ENCODE measurements around the gene MYH2. TPM values are rescaled to one million over a fixed set of nuclear protein-coding genes. Genes with fewer than 3 reads are reported as not detected.

The MYH2 gene
- not detected for polyA plus RNA-seq (2013, experiment 1 of 2)
- polyA plus RNA-seq (2013, experiment 2 of 2): not detected

GRCh38 chr17:10549096-10549842, at the start of gene MYH2:
TSS of gene MYH2 (minus strand) at chr17:10549658. CDS start at chr17:10547920, 1,738 bp downstream.
- no peaks in the 10 kb centered on the region for H3K36me3 ChIP-seq (ENCODE audit: control insufficient read depth in 1 of 2, insufficient read depth in 2 of 2, low read depth in 1 of 2, low read length in 2 of 2)
- no peak within 1 kb of the TSS for H4K8ac ChIP-seq (ENCODE audit: low read length)
- no peak within 1 kb of the TSS for H3K14ac ChIP-seq (ENCODE audit: low read length in 2 of 2)
- no peak within 1 kb of the TSS for H3K27ac ChIP-seq (ENCODE audit: low read length, poor library complexity, severe bottlenecking)
- H3K4me1 ChIP-seq (ENCODE audit: control insufficient read depth, insufficient read depth, low read depth, low read length): no peaks in the 10 kb centered on the region
- H4K91ac ChIP-seq (ENCODE audit: low read length): no peak within 1 kb of the TSS
- no peak within 1 kb of the TSS for H2BK15ac ChIP-seq (ENCODE audit: low read depth, poor library complexity, severe bottlenecking)
- no peaks in the 10 kb centered on the region for H3K79me1 ChIP-seq (replicated peaks; ENCODE audit: low read length, poor library complexity, severe bottlenecking)
- 56% methylated on average over 7 of the region's 9 CpGs for WGBS
- DNase-seq: no peak
- no peak within 1 kb of the TSS for H2AFZ ChIP-seq (ENCODE audit: low read depth, low read length)
- no peak within 1 kb of the TSS for H2BK5ac ChIP-seq (ENCODE audit: low read depth, low read length, poor library complexity, severe bottlenecking)
- no peak within 1 kb of the TSS for H3K23ac ChIP-seq (ENCODE audit: low read length in 2 of 2)
- no peaks in the 10 kb centered on the region for H3K9me3 ChIP-seq (ENCODE audit: control insufficient read depth, low read length)
- H3K27me3 ChIP-seq (ENCODE audit: control insufficient read depth in 1 of 2, insufficient read depth in 1 of 2, low read length in 2 of 2): no peaks in the 10 kb centered on the region
- no peak within 1 kb of the TSS for H2AK5ac ChIP-seq (ENCODE audit: low read length, severe bottlenecking)
- H2BK120ac ChIP-seq (ENCODE audit: low read depth, low read length): no peak within 1 kb of the TSS
- H3K9ac ChIP-seq (ENCODE audit: low read length): no peak within 1 kb of the TSS
- H3K4me2 ChIP-seq (ENCODE audit: low read length, poor library complexity, severe bottlenecking): no peak within 1 kb of the TSS
- no peak within 1 kb of the TSS for H2BK12ac ChIP-seq (ENCODE audit: low read length in 2 of 2)
- H3K4ac ChIP-seq (ENCODE audit: low read depth in 1 of 2, low read length in 2 of 2): no peak within 1 kb of the TSS
- H3K4me3 ChIP-seq (ENCODE audit: insufficient read depth in 1 of 2, low read depth in 1 of 2, low read length in 2 of 2): no peak within 1 kb of the TSS
- no peak within 1 kb of the TSS for H3K18ac ChIP-seq (ENCODE audit: low read depth in 1 of 2, low read length in 2 of 2)

- Histone ChIP-seq H3K27me3 (ENCODE audit: control insufficient read depth in 1 of 2, insufficient read depth in 1 of 2, low read length in 2 of 2) (peaks cover 0 to 9% of the 10 kb centered on the region in 2 experiments), H3K18ac (ENCODE audit: low read depth in 1 of 2, low read length in 2 of 2) (no peak overlapping the region), H3K79me1 (replicated peaks; ENCODE audit: low read length, poor library complexity, severe bottlenecking) (no peaks in the 10 kb centered on the region), H3K9me3 (ENCODE audit: control insufficient read depth, low read length) (no peaks in the 10 kb centered on the region), H3K36me3 (ENCODE audit: control insufficient read depth in 1 of 2, insufficient read depth in 2 of 2, low read depth in 1 of 2, low read length in 2 of 2) (no peaks in the 10 kb centered on the region), H2BK120ac (ENCODE audit: low read depth, low read length) (no peak overlapping the region), H2BK12ac (ENCODE audit: low read length in 2 of 2) (no peak overlapping the region), H4K8ac (ENCODE audit: low read length) (no peak overlapping the region), H2BK15ac (ENCODE audit: low read depth, poor library complexity, severe bottlenecking) (no peak overlapping the region), H3K27ac (ENCODE audit: low read length, poor library complexity, severe bottlenecking) (no peak overlapping the region), H3K23ac (ENCODE audit: low read length in 2 of 2) (no peak overlapping the region), H3K4me3 (ENCODE audit: insufficient read depth in 1 of 2, low read depth in 1 of 2, low read length in 2 of 2) (no peak overlapping the region), H3K9ac (ENCODE audit: low read length) (no peak overlapping the region), H2AFZ (ENCODE audit: low read depth, low read length) (no peak overlapping the region), H3K4me1 (ENCODE audit: control insufficient read depth, insufficient read depth, low read depth, low read length) (no peaks in the 10 kb centered on the region), H3K4me2 (ENCODE audit: low read length, poor library complexity, severe bottlenecking) (no peak overlapping the region), H2BK5ac (ENCODE audit: low read depth, low read length, poor library complexity, severe bottlenecking) (no peak overlapping the region), H4K91ac (ENCODE audit: low read length) (no peak overlapping the region), H2AK5ac (ENCODE audit: low read length, severe bottlenecking) (no peak overlapping the region), H3K4ac (ENCODE audit: low read depth in 1 of 2, low read length in 2 of 2) (no peak overlapping the region), H3K14ac (ENCODE audit: low read length in 2 of 2) (no peak overlapping the region)
- DNase-seq: no peak
- 70% methylated on average over 2 of the region's 2 CpGs for WGBS
Observed at GRCh38 chr17:10598621-10599020, 49.2 kb upstream of the MYH2 start.

GRCh38 chr17:10589553-10590145, 40.2 kb upstream of the MYH2 start:
- 92% methylated on average over 8 of the region's 8 CpGs for WGBS

GRCh38 chr17:10585529-10585928, 36.1 kb upstream of the MYH2 start:
- no peak overlapping the region for H2BK12ac ChIP-seq (ENCODE audit: low read length in 2 of 2)
- H3K23ac ChIP-seq (ENCODE audit: low read length in 2 of 2): no peak overlapping the region
- no peaks in the 10 kb centered on the region for H3K79me1 ChIP-seq (replicated peaks; ENCODE audit: low read length, poor library complexity, severe bottlenecking)
- H3K36me3 ChIP-seq (ENCODE audit: control insufficient read depth in 1 of 2, insufficient read depth in 2 of 2, low read depth in 1 of 2, low read length in 2 of 2): no peaks in the 10 kb centered on the region
- no peak overlapping the region for H3K4ac ChIP-seq (ENCODE audit: low read depth in 1 of 2, low read length in 2 of 2)
- no peak overlapping the region for H4K8ac ChIP-seq (ENCODE audit: low read length)
- no peak overlapping the region for H4K91ac ChIP-seq (ENCODE audit: low read length)
- H2BK15ac ChIP-seq (ENCODE audit: low read depth, poor library complexity, severe bottlenecking): no peak overlapping the region
- H2BK5ac ChIP-seq (ENCODE audit: low read depth, low read length, poor library complexity, severe bottlenecking): no peak overlapping the region
- WGBS: 92% methylated on average over 8 of the region's 9 CpGs
- H3K4me2 ChIP-seq (ENCODE audit: low read length, poor library complexity, severe bottlenecking): no peak overlapping the region
- H2BK120ac ChIP-seq (ENCODE audit: low read depth, low read length): no peak overlapping the region
- no peak for DNase-seq
- no peak overlapping the region for H2AK5ac ChIP-seq (ENCODE audit: low read length, severe bottlenecking)
- no peak overlapping the region for H3K4me3 ChIP-seq (ENCODE audit: insufficient read depth in 1 of 2, low read depth in 1 of 2, low read length in 2 of 2)
- no peak overlapping the region for H3K27ac ChIP-seq (ENCODE audit: low read length, poor library complexity, severe bottlenecking)
- H3K27me3 ChIP-seq (ENCODE audit: control insufficient read depth in 1 of 2, insufficient read depth in 1 of 2, low read length in 2 of 2): peaks cover 0 to 9% of the 10 kb centered on the region in 2 experiments
- no peak overlapping the region for H3K9ac ChIP-seq (ENCODE audit: low read length)
- H2AFZ ChIP-seq (ENCODE audit: low read depth, low read length): no peak overlapping the region
- H3K18ac ChIP-seq (ENCODE audit: low read depth in 1 of 2, low read length in 2 of 2): no peak overlapping the region
- H3K4me1 ChIP-seq (ENCODE audit: control insufficient read depth, insufficient read depth, low read depth, low read length): no peaks in the 10 kb centered on the region
- no peak overlapping the region for H3K14ac ChIP-seq (ENCODE audit: low read length in 2 of 2)
- H3K9me3 ChIP-seq (ENCODE audit: control insufficient read depth, low read length): no peaks in the 10 kb centered on the region

More at GRCh38 chr17:10589553-10590145, 40.2 kb upstream of the MYH2 start:
- H3K18ac ChIP-seq (ENCODE audit: low read depth in 1 of 2, low read length in 2 of 2): no peak overlapping the region
- H3K36me3 ChIP-seq (ENCODE audit: control insufficient read depth in 1 of 2, insufficient read depth in 2 of 2, low read depth in 1 of 2, low read length in 2 of 2): no peaks in the 10 kb centered on the region
- H3K9ac ChIP-seq (ENCODE audit: low read length): no peak overlapping the region
- no peak for DNase-seq
- H3K9me3 ChIP-seq (ENCODE audit: control insufficient read depth, low read length): no peaks in the 10 kb centered on the region
- no peak overlapping the region for H2BK5ac ChIP-seq (ENCODE audit: low read depth, low read length, poor library complexity, severe bottlenecking)
- no peaks in the 10 kb centered on the region for H3K79me1 ChIP-seq (replicated peaks; ENCODE audit: low read length, poor library complexity, severe bottlenecking)
- no peak overlapping the region for H3K4me3 ChIP-seq (ENCODE audit: insufficient read depth in 1 of 2, low read depth in 1 of 2, low read length in 2 of 2)
- H3K4me2 ChIP-seq (ENCODE audit: low read length, poor library complexity, severe bottlenecking): no peak overlapping the region
- no peak overlapping the region for H3K27ac ChIP-seq (ENCODE audit: low read length, poor library complexity, severe bottlenecking)
- no peak overlapping the region for H4K91ac ChIP-seq (ENCODE audit: low read length)
- no peak overlapping the region for H2BK15ac ChIP-seq (ENCODE audit: low read depth, poor library complexity, severe bottlenecking)
- no peaks in the 10 kb centered on the region for H3K4me1 ChIP-seq (ENCODE audit: control insufficient read depth, insufficient read depth, low read depth, low read length)
- H4K8ac ChIP-seq (ENCODE audit: low read length): no peak overlapping the region
- H3K4ac ChIP-seq (ENCODE audit: low read depth in 1 of 2, low read length in 2 of 2): no peak overlapping the region
- H3K23ac ChIP-seq (ENCODE audit: low read length in 2 of 2): no peak overlapping the region
- no peak overlapping the region for H3K14ac ChIP-seq (ENCODE audit: low read length in 2 of 2)
- no peak overlapping the region for H2AFZ ChIP-seq (ENCODE audit: low read depth, low read length)
- peaks cover 0 to 8% of the 10 kb centered on the region in 2 experiments for H3K27me3 ChIP-seq (ENCODE audit: control insufficient read depth in 1 of 2, insufficient read depth in 1 of 2, low read length in 2 of 2)
- H2AK5ac ChIP-seq (ENCODE audit: low read length, severe bottlenecking): no peak overlapping the region
- no peak overlapping the region for H2BK120ac ChIP-seq (ENCODE audit: low read depth, low read length)
- no peak overlapping the region for H2BK12ac ChIP-seq (ENCODE audit: low read length in 2 of 2)

All from mesenchymal stem cell (in vitro differentiated cells and primary cell).